Muscle of back (tissue), 11 donors: Measurements from ENCODE around the gene TCAF1. TPM values are rescaled to one million over a fixed set of nuclear protein-coding genes. Genes with fewer than 3 reads are reported as not detected.
"Not testable (repeated sequence)": the region's sequence is repeated elsewhere in the genome, so short reads cannot be mapped to it uniquely, and the experiment has no call there.

ENCODE experiments used
- DNase-seq, 3 donors: peaks; one replicate each; pipeline versions ENCODE4 v3.0.0 to v3.0.0-alpha.2; 2013
- polyA plus RNA-seq, 10 donors: library from polyadenylated mRNA; unstranded; fragments of 120-200 nt; gene quantifications; one replicate each; pipeline ENCODE4 v1.2.1, GENCODE V29; 2013; ENCODE audit not compliant: insufficient read length in 10 of 10

The TCAF1 gene
- polyA plus RNA-seq, 10 donors, result 119 to 238 (median 185) TPM

GRCh38 chr7:143806664-143807071 is 95.3 kb downstream of the TCAF1 start:
- DNase-seq, result not testable (repeated sequence)

Other genes with a start within 250 kb of the TCAF1 start
- gene CTAGE6, start 144.5 kb downstream of the TCAF1 start, polyA plus RNA-seq, result under 1 TPM in 5 of 10 donors, not detected in 5; 0.20 to 0.60 (median 0.45) TPM
- not detected for gene OR2F2, start 33.1 kb upstream of the TCAF1 start, polyA plus RNA-seq
- gene OR2F1, start 52.7 kb upstream of the TCAF1 start, polyA plus RNA-seq, result under 1 TPM in 4 of 10 donors, not detected in 6; 0.05 to 0.21 (median 0.10) TPM
- under 1 TPM in 1 of 10 donors, not detected in 9; 0.05 TPM for gene OR6B1, start 98.1 kb upstream of the TCAF1 start, polyA plus RNA-seq
- gene OR2A5, start 146.8 kb upstream of the TCAF1 start, polyA plus RNA-seq, result under 1 TPM in 4 of 10 donors, not detected in 6; 0.01 to 0.09 (median 0.04) TPM
- gene OR2A25, start 167.6 kb upstream of the TCAF1 start, polyA plus RNA-seq, result under 1 TPM in 1 of 10 donors, not detected in 9; 0.16 TPM
- gene OR2A12, start 184.1 kb upstream of the TCAF1 start, polyA plus RNA-seq, result under 1 TPM in 1 of 10 donors, not detected in 9; 0.05 TPM
- not detected for gene OR2A2, start 207.4 kb upstream of the TCAF1 start, polyA plus RNA-seq
- not detected for gene OR2A14, start 221.0 kb upstream of the TCAF1 start, polyA plus RNA-seq